ENCODE results near the gene GRAMD1B.
"Not testable (repeated sequence)": the region's sequence is repeated elsewhere in the genome, so short reads cannot be mapped to it uniquely, and the experiment has no call there.

The GRAMD1B gene

DNA sequence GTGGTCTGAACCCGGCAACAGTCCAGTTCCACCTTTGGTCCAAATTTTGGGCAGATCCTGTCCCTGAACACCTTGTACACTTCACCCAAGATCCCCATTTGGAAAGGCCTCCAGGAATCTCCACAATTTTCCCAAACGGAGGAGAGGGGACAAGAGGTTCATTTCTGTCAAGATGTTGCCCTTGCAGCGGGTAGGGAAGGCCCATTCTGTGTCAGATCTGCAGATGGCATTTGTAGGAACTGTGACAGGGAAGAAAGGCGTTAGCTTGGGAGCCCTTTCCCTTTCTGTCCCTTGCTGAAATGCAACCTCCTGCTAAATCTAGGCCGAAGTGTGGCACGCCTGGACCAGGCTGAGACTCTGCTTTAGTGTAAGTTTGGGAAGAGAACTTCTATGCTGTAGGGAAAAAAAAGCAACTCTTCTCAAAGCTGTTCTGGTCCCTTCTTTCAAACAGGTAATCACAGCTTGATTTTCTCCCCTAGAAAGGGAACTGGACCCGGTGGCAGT lies 138.3 kb downstream of the GRAMD1B start:
- no peak for DNase-seq (ENCODE audit: low spot score)

DNA sequence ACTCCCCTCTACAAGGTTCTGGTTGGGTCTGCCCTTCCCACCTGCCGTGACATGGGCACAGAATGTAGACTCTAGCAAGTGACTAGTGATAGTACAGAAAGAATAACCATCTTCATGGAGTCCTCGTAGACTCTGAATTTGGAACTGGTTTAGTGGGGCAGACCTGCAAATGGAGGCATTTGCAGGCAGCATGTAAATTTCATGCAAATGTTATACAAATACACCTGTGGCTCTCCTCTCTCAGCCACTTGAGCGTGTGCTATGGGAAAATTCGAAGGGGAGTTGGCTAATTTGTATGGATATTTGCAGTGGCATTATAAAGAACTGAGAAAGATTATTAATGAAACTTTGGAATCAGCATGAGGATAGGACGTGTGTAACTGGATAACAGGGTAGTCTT lies 139.3 kb downstream of the GRAMD1B start:
- no peak for DNase-seq (ENCODE audit: low spot score)

DNA sequence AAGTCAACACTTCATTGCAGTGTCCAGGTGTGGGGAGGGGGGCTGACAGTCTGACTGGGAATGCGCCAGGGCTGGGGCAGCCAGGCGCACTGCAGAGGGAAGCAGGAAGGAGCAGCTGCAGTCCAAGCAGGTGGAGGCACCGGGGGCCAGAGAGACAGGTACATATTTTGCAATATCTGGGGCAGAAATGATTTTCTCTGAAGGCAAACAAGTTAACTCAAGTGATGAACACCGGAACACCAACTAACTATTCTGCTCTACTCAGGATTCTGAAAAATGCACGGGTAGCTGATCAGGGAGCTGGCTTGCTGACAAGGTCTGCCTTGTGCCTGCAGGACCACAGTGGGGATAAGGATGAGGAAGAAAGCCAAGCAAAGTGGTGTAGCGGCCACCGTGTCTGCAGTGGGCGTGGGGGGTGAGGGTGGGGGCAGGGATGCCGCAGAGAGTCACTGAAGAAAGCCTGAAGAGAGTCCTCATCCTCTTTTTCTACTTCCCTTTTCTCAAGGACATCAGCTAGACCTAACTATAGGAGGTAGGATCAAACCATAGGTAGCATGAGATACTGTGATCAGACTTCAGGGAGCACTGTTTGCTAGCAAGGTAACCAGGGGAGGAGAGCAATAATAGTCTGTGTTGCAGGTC lies 141.0 kb downstream of the GRAMD1B start:
- no peak for DNase-seq (ENCODE audit: low spot score)

DNA sequence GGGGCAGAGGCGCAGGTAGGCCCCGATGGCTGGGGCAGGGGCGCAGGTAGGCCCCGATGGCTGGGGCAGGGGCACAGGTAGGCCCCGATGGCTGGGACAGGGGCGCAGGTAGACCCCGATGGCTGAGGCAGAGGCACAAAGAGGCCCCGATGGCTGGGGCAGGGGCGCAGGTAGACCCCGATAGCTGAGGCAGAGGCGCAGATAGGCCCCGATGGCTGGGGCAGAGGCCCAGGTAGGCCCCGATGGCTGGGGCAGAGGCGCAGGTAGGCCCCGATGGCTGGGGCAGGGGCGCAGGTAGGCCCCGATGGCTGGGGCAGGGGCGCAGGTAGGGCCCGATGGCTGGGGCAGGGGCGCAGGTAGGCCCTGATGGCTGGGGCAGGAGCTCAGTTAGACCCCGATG lies 142.7 kb downstream of the GRAMD1B start:
- DNase-seq (ENCODE audit: low spot score) = not testable (repeated sequence)

DNA sequence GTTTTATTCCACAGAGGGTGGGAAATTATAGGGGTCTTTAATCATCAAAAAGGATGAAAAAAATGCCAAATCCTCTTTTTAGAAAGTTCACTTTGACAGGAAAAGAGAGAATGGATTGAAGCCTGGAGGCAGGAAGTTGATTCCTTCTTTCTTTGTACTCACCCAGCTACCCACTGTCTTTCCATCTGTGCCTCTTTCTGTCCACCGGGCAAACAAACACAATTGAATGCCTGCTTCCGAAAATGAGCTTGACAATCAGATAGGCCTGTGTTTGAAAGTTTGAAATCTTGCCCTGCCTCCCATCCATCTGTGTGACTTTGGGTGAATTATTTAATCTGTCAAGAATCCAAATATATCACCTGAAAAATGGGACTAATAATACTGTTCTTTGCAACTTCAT lies 143.2 kb downstream of the GRAMD1B start:
- no peak for DNase-seq (ENCODE audit: low spot score)

DNA sequence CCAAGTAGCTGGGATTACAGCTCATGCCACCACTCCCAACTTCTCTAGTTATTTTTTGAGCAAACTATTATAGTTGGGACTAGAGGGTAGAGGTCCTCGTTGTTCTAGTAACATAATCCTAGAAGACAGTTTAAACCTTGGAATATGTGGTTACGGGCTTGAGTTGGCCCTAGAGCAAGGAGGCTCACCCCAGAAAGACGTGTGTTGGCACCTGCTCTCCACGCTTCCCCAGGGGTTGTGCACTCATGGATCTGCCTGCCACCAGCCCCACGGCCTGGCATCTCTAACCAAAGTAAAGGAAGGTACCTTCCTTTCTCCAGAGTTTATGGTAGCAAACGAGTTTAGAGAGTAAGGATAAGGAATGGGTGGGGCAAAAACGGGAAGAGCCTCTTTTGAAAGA lies 145.4 kb downstream of the GRAMD1B start:
- DNase-seq (ENCODE audit: low spot score) = no peak

DNA sequence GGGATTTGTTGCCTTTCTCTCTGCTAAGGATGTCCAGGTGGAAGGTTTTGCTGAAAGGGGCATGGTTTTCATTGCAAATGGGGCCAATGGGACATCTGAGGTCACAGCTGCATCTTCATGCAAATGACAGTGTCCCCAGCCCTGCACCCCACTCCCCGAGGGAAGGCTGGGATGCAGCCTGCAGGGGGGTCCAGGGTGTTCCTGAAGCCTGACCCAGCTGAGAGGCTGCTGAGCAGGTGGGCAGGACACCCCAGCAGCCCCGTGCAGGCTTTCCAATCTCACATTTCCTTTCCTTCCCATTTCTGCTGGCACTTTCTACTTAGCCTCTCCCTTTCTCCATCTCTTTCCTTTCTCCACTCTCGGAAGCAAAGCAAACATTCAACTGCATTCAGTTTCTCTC lies 146.0 kb downstream of the GRAMD1B start:
- no peak for DNase-seq (ENCODE audit: low spot score)

DNA sequence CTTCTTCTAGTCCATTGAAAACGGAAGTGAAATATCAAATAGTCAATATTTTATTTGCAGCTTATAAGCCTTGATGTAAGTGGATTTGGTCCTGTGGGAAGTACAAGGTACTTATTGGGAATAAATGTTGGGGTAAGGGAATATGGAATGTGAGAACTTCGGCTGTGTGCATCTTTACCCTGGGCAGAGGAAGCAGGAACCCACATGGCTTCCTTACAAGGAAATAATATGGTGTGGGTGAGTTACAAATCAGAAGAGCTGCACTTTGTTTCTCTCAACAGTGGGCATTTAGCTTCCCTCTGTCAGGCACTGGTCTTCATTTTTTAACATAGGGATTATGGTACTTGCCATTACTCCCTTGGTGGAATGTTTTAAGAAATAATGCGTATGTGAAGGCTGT lies 146.4 kb downstream of the GRAMD1B start:
- DNase-seq (ENCODE audit: low spot score) = no peak

DNA sequence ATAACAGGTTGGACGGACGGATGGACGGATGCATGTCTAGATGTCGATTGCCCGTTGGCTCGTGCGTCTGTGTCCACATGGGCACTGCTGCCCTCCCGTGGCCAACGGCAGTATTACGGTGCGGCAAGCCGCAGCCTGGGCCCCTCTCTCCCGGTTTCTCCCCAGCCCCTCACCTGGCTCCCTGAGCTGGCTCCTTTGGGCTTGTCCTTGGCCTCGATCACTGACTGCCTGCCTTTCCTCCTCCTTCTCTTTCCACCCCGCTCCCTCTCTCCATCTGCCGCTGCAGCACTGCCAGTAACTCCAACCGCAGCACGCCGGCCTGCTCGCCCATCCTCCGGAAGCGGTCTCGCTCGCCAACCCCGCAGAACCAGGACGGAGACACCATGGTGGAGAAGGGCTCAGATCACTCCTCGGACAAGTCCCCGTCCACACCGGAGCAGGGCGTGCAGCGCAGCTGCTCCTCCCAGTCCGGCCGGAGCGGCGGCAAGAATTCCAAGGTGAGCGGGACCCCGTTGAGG lies 147.1 kb downstream of the GRAMD1B start:
- peak; percentile 87 for DNase-seq (ENCODE audit: low spot score)

DNA sequence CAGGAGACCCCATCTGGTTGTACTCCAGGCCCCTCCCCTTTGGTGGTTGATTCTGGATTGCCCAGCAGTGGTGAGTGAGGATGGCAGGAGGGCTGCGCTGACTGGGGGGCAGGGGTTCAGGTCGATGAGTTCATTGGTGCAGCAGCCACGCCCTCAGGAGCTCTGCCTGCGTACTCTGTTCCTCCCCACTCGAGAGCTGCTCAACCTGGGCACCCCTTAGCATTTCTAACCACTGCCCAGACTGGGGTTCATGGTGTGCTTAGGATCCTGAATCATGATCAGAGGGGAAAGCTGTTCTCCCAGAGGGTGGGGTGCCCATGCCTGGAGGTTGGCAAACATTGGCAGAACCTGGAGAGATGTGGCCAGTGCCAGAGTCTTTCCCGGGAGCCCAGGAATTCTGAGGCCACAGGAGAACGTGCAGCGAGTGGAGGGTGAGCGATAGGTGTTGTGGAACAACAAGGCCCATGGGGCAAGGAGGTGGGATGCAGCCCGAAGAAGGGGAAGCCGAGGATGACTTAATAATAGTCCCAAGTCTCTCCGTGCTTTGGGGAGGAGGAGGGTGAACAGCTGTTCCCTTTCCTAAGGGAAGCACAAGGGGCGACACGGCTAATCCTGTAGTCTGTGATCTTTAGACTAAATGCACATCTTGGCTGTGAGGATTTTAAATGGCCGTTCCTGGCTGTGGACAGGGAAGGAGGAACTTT lies 148.9 kb downstream of the GRAMD1B start:
- DNase-seq (ENCODE audit: low spot score) = no peak

DNA sequence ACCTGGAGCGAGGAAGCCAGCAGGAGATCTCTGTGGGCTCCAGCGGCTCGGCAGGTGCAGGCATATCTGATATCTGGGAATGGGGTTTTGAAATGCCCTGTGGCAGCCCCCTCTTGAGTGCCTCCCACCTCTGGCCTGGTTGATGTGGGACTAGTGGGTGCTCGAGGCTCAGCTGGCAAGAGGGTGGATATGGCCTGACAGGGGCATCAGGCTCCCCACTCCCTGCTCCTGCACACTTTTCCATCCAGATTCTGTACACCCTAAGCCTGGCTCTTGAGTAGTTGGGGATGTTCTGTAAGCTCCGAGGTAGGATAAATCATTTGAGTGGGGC lies 149.4 kb downstream of the GRAMD1B start:
- DNase-seq (ENCODE audit: low spot score) = no peak

DNA sequence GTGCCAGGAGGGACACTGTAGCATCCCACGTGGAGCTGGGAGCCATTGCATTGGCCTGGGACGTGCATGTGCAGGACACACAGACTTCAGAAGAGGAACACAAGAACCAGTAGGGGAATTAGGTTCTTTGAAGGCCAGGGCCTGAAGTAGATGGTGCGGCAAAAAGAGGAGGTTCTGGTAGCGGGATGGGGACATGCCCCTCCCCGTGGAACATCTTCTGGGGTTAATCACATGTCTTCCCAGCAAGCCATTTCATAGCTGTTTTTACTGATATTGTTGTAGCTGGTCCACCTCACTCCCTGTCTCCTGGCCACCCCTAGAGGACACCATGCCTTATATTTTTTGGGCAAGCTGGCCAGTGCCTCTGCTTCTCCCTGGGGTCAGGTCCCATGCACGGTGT lies 150.1 kb downstream of the GRAMD1B start:
- no peak for DNase-seq (ENCODE audit: low spot score)

DNA sequence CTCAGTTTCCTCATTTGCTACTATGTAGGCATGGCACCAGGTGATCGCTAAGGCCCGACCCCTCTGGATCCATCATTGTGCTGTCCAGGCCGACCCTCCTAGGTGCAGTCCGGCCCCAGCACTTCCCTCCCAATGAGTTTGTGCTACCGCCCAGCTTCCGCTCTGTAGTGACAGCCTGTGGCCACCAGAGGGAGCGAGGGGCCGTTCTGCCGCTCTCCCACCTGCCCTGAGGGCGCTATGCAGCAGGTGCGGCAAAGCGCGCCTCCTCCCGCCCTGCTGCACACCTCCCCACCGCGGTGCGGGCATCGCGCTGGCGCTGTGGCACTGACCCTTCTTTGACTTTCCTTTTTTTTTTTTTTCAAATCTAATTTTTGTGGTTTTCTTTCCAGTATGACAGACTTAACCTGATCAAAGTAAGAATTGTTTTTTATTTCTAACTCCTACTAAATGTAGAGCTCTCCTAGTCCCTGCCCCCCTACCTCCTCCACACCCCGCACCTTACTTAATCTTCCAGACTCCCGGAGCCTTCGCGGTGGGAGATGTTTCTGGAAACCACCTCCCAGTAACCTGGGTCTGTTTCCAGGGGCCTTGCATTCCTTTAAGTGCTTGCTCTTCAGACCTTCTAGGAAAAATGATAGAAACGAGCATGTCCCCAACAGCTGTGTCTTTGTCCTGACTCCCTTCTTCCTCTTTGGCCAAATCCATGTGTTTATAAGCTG lies 150.6 kb downstream of the GRAMD1B start:
- DNase-seq (ENCODE audit: low spot score) = peak; percentile 82

DNA sequence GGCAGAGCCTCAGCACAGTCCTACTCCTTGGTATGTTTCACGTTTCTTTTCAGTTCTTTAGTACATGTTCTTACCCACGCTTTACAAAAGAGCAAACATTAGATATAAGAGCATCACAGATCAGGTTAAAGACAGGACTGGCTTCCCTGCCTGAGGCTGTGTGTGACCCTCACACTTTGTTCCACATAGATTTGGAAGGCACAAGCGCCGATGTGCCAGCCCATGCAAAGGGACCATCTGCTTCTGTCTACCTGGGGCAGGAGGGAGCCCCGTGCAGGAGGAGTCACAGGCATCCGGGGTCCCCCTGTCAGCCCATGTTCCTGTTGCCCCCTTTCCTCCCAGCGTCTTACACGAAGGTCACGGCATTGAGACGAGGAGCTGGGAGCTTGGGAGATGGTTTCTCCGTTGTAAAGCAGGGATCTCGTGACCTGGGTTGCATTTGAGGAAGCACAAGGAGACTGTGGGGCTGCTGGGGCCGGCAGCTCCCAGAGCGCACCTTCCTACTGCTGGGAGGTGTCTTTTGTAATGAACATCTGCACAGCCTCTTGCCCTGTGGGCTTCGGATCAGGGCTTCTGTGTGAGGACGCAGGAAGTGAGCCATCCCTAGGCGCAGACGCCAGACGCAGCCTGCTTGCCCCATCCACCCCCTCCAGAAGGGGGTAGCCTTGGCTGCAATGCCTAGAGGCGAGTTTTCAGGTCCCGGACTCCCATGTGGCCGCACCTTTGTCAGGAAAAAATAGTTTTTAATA lies 151.8 kb downstream of the GRAMD1B start:
- DNase-seq (ENCODE audit: low spot score) = no peak

DNA sequence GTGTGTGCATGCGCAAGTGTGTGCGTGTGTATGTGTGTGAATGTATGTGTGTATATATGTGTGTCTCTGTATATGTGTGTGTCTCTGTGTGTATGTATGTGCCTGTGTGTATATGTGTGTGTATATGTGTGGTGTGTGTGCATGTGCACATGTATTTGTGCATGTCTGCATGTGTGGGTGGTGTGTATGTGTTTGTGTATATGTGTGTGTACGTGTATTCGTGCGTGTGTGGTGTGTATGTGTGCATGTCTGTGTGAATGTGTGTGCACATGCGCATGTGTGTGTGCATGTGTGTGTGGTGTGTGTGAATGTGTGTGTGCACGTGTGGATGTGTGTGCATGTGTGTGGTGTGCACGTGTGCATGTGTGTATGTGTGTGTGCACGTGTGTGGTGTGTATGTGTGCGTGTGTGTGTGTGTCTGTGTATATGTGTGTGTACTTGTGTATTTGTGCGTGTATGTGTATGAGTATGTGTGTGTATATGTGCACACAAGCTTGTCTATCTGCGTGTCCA lies 153.0 kb downstream of the GRAMD1B start:
- no peak for DNase-seq (ENCODE audit: low spot score)

DNA sequence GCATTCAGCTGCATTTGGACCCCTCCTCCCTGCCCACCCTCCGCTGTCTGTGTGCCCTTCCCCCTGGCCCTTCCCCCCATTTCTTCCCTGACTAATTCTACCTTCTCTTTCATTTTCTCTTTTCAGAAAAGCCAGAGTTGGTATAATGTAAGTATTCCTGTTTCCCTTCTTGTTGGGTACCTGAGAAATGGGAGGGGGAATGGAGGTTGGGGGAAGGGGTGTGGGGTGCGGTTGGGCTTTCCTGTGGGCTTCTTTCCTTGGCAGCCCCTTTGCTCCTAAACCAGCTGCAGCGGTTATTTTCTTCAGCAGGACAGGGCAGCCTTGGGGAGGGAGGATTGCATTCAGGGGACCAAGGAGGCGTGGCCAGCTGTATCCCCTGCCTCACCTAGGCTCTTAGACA lies 154.1 kb downstream of the GRAMD1B start:
- DNase-seq (ENCODE audit: low spot score) = no peak

DNA sequence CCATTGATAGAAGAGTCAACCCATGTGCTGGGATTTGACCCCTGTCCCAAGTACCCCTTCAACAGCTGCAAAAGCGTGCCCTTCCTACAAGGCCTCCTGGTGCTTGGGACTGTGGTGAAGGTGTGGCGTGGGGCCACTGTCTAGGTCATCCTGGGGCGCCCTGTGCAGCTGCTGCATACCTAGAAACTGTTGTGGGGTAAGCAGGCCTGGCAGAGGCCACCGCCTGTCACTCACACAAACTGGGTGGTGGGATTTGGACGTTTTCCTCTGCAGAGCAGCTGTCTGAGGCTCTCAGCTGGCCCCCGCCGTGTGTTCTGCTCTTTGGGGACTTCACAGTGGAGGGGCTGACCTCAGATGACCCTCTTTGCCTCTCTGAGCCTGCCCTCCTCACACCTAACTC lies 154.7 kb downstream of the GRAMD1B start:
- no peak for DNase-seq (ENCODE audit: low spot score)

DNA sequence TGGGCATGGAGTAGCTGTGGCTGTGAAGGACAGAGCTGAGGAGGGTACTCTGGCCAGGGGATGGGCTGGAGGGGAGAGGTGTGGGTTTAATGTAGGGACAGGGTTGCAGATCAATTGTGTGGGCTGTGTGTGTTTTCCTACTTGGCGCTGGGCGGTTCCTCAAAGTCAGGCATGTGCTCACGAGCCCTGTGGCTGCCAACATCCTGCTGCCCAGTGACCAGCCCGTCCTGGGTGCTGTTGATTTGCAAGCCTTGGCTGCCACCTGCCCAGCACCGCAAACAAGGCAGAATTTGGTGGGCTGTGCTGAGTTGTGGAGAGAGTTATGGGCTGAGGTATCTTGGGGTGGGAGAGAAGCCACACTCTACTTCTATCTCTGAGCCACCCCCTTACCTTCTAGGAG lies 155.1 kb downstream of the GRAMD1B start:
- no peak for DNase-seq (ENCODE audit: low spot score)

DNA sequence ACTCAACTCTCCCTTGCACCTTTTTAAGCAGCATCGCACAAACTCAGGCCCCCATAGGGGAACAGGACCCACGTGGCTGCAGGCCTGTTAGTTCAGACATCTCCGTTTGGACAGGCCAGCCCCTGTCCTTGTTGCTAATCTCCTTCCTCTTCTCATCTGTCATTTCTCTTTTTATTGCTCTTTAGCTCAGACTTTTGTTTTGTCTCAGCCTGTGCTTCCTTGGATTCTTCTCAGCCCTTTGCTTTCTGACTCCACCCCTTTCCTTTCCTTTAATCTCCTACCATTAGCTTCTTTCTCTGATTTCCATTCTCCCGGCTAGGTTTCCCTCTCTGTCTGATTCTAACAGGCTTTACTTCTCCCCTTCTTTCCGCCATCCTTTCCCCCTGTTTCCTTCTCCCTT lies 155.6 kb downstream of the GRAMD1B start:
- DNase-seq (ENCODE audit: low spot score) = no peak

DNA sequence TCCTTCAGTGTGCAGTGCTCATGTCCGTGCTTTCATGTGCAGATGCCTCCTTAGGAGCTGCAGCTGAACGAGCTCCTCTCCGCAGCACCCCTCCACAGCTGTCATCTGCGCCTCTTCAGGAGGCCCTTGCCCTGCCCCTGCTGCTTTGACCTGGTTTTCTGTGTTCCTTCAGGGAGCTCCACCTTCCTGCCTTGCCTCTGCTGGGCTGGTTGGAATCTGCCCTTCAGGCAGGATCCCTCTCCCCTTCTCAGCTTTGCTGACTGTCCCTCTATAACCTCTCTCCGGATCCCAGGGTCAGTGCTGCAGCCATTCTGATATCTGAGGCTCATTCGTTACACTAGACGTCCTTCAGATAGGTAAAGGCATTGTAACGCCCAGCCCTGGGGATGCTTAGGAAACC lies 156.5 kb downstream of the GRAMD1B start:
- no peak for DNase-seq (ENCODE audit: low spot score)

DNA sequence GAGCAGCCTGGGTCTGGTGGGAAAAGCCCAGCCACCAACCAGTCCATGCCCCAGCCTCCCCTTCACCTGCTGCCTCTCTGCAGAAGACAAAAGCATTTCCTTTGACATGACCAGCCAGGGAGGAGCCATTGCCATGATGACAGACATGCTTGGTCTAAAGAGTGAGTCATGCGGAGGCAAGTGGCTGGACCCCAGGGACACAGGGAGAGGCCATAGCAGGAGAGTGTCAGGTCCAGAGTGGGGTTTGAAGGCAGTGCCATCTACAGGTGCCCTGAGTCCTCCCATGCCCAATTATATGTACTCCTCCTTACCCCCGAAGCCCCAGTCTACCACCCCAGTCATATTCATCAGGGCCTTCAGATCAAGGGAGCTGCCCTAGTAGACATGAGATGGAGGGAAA lies 157.0 kb downstream of the GRAMD1B start:
- no peak for DNase-seq (ENCODE audit: low spot score)

DNA sequence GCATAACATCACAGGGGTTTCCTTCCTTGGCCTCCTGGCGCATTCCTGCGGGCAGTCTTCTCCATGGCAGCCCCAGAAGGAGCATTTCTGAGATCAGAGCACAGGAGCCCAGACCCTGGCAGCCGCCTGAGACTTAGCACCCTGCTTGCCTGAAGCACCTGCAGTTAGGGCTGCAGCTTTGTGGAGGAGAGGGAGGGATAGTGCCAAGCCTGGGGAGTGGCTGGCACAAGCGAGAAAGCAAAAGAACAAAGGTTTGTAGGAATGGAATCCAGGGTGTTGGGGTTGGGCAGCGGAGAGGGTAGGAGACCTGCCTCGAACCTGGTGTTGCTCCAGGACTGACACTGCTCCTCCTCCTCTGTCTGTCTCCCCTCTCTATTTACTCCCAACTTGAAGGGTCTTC lies 157.5 kb downstream of the GRAMD1B start:
- no peak for DNase-seq (ENCODE audit: low spot score)

All from AG08396 (cell line).